Left lobe of liver (tissue), 2 donors: ENCODE measurements around the gene SOS2. TPM values are rescaled to one million over a fixed set of nuclear protein-coding genes. Genes with fewer than 3 reads are reported as not detected.

Experiments
- ATAC-seq: fragments of 200-7000 bp; cut with Tn5 transposase; one replicate; pipeline ENCODE4 v1.9.1; 2020; ENCODE audit warnings: mild to moderate bottlenecking, moderate library complexity
- DNase-seq: peaks from one replicate; pipeline ENCODE4 v3.0.0-alpha.2; 2020; ENCODE audit warnings: low spot score
- total RNA-seq: library from RNA; stranded (reverse); gene quantifications from one replicate; pipeline ENCODE4 v1.2.1, GENCODE V29; 2021
- donor health status: DM: no; HTN: no; CAD: no; lungs with moderate emphysema.
- donor health status: DM: no; HTN: yes; CAD: no.

Gene SOS2
- total RNA-seq, 1 donor from 2014 or later: 9.9 TPM

GRCh38 chr14:50116966-50117365 is 114.4 kb downstream of the SOS2 start:
- DNase-seq (no peak), ATAC-seq (peak; percentile 41)

- ATAC-seq (peak; percentile 99), DNase-seq (peak; percentile 92)
These were observed 115.0 kb downstream of the SOS2 start, which contains the start of gene VCPKMT for GRCh38 chr14:50116181-50116956. Gene VCPKMT (minus strand): TSS chr14:50116572. CDS start chr14:50116552, 20 bp downstream.

GRCh38 chr14:50113381-50114035 is 117.9 kb downstream of the SOS2 start:
- ATAC-seq: no peak
- no peak for DNase-seq

- ATAC-seq: no peak
- DNase-seq: no peak
These were observed 120.9 kb downstream of the SOS2 start for GRCh38 chr14:50110323-50111037.

GRCh38 chr14:50109342-50109741 is 122.0 kb downstream of the SOS2 start:
- DNase-seq (no peak), ATAC-seq (no peak)

GRCh38 chr14:50107850-50108249 is 123.5 kb downstream of the SOS2 start:
- no peak for DNase-seq

GRCh38 chr14:50106178-50106577 is 125.2 kb downstream of the SOS2 start:
- ATAC-seq (no peak), DNase-seq (no peak)

More at GRCh38 chr14:50107850-50108249, 123.5 kb downstream of the SOS2 start:
- ATAC-seq: no peak

GRCh38 chr14:50103558-50103957 is 127.8 kb downstream of the SOS2 start:
- ATAC-seq: no peak
- no peak for DNase-seq

GRCh38 chr14:50101417-50101816 is 130.0 kb downstream of the SOS2 start:
- ATAC-seq: no peak
- DNase-seq: no peak

- DNase-seq (no peak), ATAC-seq (peak; percentile 81)
These were observed 130.6 kb downstream of the SOS2 start for GRCh38 chr14:50100805-50101204.

GRCh38 chr14:50099335-50099734 is 132.0 kb downstream of the SOS2 start:
- no peak for ATAC-seq
- DNase-seq: no peak

GRCh38 chr14:50095895-50096294 is 135.5 kb downstream of the SOS2 start:
- DNase-seq: no peak

GRCh38 chr14:50094056-50094755 is 137.2 kb downstream of the SOS2 start:
- ATAC-seq (no peak), DNase-seq (no peak)

More at GRCh38 chr14:50095895-50096294, 135.5 kb downstream of the SOS2 start:
- no peak for ATAC-seq

GRCh38 chr14:50093496-50093895 is 137.9 kb downstream of the SOS2 start:
- no peak for ATAC-seq
- no peak for DNase-seq

- DNase-seq: no peak
- no peak for ATAC-seq
These were observed 139.3 kb downstream of the SOS2 start for GRCh38 chr14:50092006-50092555.

- ATAC-seq: peak; percentile 19
- no peak for DNase-seq
These were observed 140.0 kb downstream of the SOS2 start for GRCh38 chr14:50091240-50091913.

- DNase-seq (no peak), ATAC-seq (no peak)
These were observed 142.2 kb downstream of the SOS2 start for GRCh38 chr14:50089208-50089607.

GRCh38 chr14:50088731-50089130 is 142.6 kb downstream of the SOS2 start:
- DNase-seq (no peak), ATAC-seq (no peak)

GRCh38 chr14:50088117-50088515 is 143.3 kb downstream of the SOS2 start:
- DNase-seq (no peak), ATAC-seq (no peak)
